Stimulated activated CD8-positive, alpha-beta memory T cell treated with anti-CD3 and anti-CD28 coated beads, Interleukin-12 subunit alpha, Interleukin-12 subunit beta, amount 100 ng/mL, for 24 hours (primary cell): ENCODE measurements around the gene SNX1.
"Not testable (repeated sequence)": the region's sequence is repeated elsewhere in the genome, so short reads cannot be mapped to it uniquely, and the experiment has no call there.

Experiments used
- DNase-seq: peaks from one replicate; pipeline ENCODE4 v3.0.0-alpha.2; 2020; ENCODE audit errors: extremely low read depth

Gene SNX1

DNA sequence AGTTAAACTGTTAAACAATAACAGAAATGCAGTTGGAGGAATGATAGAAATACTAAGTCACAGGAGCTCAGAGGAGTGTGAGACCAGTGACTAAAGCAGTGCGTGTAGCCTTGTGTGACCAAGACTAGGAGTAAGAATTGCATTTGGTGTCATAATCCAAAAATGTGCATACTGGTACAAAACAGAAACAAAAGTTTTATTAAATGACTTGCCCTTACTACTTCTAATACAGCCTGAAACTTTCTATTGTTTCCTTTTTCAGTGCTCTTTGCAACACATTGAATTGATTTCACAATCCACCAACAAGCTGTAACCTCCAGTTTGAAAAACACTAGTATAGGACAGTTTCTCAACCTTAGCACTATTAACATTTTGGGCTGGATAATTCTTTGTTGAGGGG, 17.1 kb downstream of the SNX1 start:
- DNase-seq: no peak

DNA sequence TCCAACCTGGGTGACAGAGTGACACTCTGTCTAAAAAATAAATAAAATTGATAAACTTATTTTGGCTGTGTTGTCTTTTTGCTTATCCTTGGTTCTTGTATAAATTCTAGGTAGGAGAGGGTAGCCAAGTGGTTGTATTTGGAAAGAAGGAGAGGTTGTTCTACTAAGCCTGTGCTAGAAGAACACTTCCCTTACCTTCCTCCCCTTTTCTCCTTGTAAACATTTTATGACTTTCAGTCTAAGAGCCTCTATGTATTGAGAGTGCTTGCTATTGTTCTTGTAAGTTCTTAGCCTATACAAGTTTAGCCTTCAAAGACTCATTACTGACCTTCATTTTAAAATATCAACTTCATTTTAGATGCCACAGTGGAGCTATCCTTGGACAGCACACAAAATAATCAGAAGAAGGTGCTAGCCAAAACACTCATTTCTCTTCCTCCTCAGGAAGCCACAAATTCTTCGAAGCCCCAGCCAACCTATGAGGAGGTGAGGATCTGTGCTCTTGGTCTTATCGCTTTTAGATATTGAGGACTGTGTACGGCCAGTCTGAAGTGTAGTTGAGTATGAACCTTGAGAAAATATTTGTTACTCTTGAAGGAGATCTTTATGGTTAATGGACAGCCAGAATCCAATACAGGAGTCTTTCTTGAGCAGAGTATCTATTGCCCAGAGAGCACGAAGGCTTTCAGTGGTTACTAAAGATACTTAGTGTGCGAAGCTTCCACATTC, 22.1 kb downstream of the SNX1 start:
- DNase-seq: no peak

DNA sequence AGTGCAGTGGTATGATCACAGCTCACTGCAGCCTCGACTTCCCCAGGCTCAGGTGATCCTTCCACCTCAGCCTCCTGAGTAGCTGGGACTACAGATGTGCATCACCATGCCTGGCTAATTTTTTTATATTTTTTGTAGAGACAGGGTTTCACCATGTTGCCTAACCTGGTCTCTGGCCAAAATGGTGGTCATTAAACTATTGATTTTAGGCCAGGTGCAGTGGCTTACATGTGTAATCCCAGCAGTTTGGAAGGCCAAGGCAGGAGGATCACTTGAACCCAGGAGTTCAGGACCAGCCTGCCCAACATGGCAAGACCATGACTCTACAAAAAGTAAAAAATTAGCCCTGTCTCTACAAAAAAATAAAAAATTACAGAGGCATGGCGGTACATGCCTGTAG, 24.5 kb downstream of the SNX1 start:
- DNase-seq: not testable (repeated sequence)

DNA sequence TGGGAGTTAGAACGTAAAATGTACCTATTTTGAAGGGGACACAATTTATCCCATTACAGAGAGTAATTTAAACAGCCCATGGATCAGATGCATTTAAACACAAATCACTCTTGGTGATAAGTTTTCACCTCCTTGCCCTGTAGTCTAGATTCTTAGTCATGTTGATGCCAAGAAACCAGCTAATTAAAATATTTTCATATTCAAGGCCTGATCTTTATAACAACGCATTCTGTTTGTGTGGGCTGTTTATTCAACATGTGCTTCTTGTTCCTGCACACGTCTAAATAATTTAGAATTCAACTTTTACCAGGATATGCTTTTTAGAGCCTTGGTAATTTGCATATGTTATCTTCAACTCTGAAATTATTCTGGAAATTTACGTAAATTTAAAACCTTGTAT, 25.8 kb downstream of the SNX1 start:
- no peak for DNase-seq

DNA sequence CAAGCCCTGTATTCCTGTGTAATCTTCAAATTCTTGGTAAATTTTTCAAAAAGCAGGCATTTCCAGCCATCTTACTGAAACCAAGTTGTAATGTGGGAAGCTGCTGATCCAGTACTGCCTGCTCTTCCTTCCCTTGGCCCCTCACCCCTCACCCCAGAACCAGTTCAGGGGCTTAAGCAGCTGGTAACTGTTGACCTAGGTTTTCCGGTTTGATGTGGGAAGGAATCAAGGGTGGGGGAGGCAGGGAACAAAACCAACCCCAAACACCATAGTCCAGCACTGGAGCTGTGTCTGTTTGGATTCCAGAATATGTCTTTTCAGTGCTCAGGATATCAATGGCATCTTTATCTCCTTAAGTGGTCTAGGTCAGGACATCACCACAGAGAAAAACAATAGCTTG, 26.7 kb downstream of the SNX1 start:
- DNase-seq: no peak

DNA sequence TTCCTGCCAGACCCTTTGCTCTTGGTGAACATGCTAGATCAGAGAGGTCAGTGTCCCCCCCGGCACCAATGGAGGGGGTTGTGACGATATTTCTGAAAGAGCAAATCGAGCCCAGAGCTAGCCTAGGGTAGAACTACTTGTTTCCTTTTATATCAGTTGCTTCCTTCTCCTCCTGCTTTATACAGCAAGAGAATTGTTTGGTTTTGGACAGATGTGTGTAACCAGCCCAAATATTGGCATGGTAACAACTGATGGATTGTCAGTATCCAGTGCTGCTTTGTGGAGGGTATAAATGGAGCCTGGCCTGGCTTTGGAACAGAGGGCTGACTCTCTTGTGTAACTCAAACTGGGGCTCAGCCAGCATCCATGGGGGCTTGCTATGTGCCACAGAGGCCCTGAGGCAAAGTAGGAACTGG, 27.2 kb downstream of the SNX1 start:
- no peak for DNase-seq

DNA sequence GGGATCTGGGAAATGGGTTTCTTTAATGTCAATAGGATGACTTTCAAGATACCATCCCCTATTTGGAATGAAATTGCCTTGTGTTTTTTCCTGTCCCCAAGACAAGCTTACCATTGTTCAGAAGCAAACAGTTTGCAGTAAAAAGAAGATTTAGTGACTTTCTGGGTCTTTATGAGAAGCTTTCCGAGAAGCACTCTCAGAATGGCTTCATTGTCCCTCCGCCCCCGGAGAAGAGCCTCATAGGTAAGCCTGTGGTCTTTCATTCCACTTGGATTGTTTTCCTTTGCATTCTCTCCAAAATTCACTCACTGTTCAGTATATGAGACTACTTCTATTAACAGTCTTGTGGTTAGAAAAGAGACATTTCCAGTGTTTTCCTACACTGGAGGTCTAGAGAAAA, 30.2 kb downstream of the SNX1 start:
- no peak for DNase-seq

DNA sequence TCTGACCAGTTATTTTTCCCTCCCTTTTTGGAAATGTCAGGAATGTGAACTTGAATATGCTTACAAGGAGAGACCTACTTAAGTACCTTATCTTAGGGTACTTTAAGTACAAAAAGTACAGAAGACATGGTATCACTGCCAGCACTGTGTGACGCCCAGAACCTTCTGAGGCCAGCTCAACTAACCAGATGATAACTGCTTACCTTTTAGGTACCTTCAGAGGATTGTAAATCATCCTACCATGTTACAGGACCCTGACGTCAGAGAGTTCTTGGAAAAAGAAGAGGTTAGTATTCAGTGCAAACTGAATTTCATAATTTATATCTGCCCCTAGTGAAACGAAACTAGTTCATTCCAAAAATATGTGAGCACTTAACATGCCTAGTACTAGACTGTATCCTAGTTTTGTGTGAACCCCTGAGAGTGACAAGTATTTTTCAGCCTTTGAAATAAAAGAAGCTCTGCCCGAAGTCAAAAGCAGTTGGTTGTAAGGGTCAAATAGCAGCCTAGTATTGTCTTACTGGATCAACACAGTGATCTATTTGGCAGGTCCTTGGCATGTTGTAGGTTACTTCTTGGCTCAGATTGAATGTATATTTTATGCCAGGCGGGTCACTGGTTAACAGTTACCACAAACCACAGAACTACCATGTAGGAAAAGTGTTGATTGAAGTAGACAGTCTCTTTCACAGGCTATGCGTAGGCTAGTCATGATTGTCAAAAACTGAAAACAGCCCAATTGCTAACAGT, 31.9 kb downstream of the SNX1 start:
- DNase-seq: no peak

DNA sequence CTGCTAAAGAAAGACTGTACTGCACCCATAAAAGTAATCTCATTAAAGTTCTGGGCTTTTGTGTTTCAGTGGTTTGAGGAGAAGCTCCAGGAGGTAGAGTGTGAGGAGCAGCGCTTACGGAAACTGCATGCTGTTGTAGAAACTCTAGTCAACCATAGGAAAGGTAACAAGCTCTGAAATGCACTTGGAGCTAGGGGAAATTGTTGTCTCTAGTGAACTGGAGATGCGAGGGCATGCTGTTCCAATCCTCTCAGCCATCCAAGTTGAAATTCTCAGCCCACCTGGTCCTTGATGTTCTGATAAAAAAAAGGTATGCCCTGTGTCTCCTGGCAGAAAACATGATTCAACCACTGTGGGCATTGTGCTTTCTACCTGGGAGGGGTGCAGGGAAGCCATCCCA, 34.4 kb downstream of the SNX1 start:
- no peak for DNase-seq

DNA sequence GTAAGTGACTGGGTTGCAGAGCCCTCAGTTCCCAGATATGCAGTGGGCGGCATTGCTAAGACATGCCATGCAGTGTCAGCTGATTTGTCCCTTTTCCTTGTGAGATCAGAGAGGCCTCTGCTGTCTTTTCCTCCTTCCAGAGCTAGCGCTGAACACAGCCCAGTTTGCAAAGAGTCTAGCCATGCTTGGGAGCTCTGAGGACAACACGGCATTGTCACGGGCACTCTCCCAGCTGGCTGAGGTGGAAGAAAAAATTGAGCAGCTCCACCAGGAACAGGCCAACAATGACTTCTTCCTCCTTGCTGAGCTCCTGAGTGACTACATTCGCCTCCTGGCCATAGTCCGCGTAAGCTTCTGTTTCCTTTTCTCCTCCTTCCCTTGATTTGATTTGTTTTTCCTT, 35.8 kb downstream of the SNX1 start:
- no peak for DNase-seq

DNA sequence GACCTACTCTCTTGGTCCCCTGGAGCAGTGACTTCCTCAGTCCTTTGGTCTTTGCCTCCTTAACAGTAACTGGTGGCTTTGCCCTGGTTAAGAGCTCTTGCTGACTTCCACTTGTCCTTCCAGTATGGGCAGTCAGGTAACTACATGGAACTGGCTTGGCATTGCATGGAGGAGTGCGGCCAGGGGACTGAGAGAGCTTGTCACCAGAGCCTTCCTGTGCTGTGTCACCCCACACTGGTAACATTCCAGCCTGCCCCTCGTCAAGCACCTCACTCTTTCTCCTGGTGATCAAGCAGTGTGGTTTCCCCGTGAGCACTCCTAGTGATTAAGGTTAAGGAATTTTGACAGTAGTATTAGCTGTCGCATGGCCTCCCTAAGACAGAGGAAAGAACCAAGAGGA, 36.4 kb downstream of the SNX1 start:
- DNase-seq: no peak

DNA sequence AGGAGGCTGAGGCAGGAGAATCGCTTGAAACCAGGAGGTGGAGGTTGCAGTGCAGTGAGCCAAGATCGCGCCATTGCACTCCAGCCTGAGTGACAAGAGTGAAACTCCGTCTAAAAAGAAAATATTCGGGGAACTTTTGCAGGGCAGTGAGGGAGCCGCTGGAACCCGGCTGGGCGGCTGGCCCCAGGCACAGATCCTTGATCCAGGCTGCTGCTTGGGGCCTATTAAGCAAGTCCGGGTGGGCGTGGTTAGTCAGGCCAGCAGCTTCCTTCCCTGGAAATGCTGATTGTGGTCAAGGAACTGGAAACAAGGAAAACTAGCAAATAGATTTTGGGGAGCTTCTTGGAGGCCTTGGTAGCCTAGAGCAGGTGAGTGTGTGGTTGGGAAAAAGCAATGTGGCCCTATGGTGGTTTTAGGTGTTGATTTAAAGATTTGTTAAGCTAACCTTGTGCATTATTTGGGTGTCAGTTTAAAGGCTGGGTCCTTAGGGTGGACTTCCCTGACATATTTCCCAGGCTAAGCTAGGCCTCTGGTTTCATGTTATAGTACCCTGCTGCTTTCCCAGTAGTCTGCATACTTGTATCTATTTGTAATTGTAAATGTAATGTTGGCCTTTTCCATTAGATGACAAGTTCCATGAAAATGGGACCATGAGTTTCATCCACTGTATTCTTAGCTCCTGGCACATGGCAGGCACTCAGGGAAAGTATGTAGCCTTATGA, 38.0 kb downstream of the SNX1 start:
- no peak for DNase-seq

DNA sequence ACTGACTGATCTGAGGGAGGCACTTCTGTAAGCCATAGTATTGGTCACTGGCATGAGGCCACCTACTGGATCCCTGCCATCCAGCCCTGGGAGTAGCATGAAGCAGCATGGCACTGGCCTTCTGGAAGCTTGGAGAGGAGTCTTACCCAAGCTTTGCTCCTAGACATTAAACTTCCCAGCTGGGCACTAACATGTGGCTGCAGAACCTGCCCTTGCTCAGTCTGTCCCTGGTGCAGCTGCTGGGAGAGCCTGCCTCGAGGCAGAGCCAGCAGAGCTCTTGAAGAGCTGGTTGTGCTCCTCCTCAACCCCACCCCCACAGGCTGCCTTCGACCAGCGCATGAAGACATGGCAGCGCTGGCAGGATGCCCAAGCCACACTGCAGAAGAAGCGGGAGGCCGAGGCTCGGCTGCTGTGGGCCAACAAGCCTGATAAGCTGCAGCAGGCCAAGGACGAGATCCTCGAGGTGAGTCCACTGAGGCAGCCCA, 38.6 kb downstream of the SNX1 start:
- DNase-seq: no peak

DNA sequence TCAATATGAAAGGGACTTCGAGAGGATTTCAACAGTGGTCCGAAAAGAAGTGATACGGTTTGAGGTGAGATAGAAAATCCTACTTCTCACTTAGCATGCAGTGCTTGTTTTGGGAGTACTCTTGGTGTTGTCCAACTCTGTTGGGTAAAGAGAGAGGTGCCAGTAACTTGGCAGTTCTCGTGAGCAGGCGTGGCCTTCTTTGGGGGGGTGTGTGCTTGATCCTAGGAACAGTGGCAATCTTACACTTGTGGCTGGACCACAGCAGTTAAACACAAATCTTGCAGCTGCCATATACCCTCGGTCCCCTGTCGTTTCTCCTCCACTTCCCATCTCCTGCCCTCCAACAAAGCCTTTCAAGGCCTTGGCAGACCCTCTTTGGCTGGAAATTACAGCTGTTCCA, 40.6 kb downstream of the SNX1 start:
- no peak for DNase-seq

DNA sequence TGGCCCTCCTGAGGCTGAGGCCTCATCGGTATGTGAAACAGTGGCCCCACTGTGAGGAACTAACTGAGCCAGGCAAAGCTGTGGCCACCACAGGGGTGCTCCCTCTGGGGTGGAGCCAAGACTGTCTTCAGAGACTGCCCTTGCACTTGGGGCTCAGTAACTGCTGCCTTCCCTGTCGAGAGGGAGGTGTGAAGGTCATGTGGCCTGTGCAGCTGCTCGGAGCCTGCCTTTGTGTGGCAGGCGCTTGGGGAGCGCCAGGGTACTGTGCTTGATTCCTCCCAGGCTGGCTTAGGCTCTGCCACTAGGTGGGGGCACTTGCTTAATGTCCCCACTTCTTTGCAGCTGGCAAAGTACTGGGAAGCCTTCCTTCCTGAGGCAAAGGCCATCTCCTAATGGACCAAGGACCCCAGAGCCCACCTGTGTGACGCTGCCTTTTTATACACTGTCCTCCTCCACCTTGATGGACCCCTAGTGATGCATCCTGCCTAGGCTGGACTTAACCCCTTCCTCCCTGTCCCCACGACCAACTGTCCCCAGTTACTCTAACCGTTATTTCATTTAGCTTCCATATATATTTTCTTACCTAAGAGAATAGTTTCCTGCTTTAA, 41.5 kb downstream of the SNX1 start:
- DNase-seq: no peak

DNA sequence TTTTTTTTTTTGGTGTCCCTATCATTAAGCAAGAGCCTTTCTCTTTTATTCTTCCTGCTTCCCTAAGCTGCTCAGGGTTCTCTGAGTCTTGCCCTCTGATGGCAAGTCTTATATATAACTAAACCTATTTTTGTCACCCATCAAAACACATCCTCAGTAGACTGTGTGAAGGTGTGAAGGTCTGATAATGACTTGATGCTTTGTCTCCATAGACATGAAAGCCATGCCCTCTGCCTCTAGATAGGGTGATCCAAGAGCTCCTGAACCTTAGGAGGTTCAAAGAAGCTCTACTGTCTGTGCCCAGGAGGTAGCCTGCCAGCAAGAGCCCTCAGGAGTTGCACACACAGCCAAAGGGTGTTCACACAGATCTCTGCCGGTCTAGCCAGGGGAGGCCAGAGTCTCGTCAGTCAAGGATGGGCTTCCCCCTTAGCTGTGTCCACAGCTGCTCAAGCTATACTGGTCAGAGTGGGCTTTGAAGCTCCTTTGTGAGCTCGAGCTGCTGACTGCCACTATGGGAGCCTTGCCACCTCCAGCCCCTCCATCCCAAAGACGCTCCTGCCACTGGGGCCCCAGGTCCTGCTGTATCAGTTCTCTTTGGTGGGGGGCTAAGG, 42.7 kb downstream of the SNX1 start:
- DNase-seq: no peak

DNA sequence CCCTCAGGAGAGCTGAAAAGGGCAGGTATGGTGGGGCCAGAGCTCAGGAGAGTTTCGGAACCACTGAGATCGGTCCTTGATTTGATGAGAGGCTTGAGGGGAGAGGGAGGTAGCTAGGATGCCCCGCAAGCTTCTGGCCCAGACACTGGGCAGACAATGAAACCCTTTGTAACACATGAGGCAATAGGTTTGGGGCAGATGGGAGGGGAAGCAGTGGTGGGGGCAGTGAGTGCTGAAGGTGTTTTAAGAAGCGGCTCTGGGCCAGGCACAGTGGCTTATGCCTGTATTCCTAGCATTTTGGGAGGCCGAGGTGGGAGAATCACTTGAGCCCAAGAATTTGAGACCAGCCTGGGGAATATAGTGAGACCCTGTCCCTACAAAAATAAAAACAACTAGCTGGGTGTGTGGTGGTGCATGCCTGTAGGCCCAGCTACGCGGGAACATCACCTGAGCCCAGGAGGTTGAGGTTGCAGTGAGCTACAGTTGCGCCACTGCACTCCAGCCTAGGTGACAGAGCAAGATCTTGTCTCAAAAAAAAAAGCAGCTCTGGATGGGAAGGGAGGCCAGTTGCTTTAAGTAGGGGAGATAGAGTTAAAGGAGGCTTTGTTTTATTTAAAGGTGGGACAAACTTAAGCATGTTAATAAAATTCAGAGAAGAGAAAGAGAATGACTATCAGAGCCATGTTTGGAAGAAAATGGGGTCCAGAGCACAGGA, 46.2 kb downstream of the SNX1 start:
- no peak for DNase-seq

DNA sequence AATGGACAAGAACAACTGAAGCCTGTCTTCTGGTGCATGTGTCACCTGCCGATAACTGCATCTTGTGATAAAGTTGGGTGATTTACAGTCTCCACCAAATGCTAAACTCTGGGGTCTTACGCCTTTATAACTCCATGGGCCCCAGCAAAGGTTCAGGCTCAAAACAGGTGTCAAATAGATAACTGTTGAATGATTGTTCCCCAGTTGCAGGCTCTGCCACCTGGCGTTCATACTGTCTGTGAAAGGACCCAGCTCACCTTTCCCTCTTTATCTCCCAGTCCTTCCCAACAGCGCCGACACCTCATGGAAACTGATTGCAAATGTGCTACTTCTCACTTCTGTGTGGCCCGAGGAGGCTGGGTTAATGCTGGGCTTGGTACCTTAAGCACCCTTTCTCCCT, 47.5 kb downstream of the SNX1 start:
- no peak for DNase-seq

DNA sequence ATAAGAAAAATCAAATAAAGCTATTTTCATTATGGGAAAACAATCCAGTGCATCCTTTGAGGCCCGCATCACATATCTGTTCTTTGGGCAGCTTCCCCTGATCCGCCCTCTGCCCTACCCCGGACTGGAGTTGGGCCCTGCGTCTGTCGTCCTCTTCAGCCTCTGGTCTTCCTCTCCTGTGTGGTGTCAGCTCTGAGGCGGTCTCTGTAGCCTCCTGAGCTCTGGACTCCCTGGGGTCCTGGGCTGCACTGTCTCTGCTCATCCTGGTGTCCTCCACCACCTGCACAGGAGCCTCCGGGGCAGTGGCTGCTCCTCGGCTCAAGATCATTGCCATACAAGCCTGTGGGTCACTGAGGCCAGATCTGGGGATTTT, 48.4 kb downstream of the SNX1 start:
- DNase-seq: no peak

DNA sequence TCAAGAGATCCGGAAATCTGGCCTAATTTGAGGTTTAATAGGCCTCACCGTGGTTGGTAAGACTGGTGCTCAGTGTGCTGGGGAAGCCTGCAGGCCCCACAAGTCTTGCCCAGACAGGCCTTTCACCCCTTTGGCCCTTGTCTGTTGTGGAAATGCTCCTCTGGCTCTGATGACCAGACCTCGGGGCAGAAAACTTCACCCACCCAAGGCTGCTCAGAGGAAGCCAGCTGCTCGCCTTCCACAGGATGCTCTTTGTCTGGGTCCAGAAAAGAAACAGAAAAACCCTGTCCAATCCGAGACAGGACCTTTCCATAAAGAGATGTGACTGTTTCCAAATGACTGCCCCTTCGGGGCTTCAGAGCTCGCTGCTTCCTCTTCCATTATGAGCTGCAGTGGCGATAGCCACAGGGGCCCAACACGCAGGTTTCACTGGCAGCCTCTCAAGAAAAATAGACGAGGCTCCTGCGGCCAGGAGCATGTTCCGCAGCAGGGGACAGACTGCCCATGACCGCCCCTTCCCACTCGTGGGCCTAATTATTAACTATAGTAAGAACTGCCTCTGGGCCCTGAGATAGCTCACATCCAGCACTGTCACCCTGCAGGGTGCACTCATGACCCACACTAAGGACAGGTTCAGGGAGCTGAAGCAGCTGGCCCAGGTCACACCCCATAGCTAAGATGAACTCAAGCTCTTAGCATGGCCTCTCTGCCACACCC, 48.9 kb downstream of the SNX1 start:
- no peak for DNase-seq

DNA sequence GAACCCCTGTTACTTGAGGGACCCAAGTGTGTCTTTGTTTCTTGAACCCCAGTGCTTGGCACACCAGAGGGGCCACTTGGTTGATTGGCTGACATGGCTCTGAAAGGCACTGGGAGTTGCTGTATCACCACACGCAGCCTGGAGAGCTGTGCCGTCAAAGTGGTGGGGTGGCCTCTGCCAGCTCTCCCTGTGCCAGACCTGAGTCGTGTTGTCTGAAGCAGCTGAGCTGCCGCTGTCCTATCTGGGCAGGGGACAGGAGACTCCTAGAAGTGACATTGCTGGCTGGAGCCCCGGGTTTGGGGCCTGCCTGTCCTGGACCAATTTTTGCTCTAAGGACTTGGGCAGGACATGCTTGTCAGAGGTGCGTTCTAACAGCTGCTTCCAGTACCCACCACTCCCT, 50.3 kb downstream of the SNX1 start:
- DNase-seq: no peak
